Naive thymus-derived CD8-positive, alpha-beta T cell (primary cell): ENCODE data around the gene CEP57. TPM values are rescaled to one million over a fixed set of nuclear protein-coding genes. Genes with fewer than 3 reads are reported as not detected.

Experiments used
- ATAC-seq, 2 donors: fragments of 150-1000 bp; cut with Tn5 transposase in 1 of 2; sonication (Bioruptor Pico), chemical (Tn5 transposase) in 1 of 2; 1 replicate in 1 of 2; 2 replicates in 1 of 2; pipeline ENCODE4 v1.10.0; 2021; ENCODE audit warnings: mild to moderate bottlenecking in 2 of 2, moderate library complexity in 2 of 2
- POLR2A ChIA-PET: fragments of 350-600 bp; sonication (Branson Sonifier 250); formaldehyde crosslinking; loops from one replicate; lab custom pipeline; 2021; ENCODE audit warnings: antibody characterized with exemption; lab: Charles Lee
- DNase-seq, 10 donors: peaks; one replicate each; pipeline versions ENCODE4 v3.0.0 to v3.0.0-alpha.2; 2020 to 2022
- H3K27ac Mint-ChIP-seq, 10 donors: one replicate each; pipeline ENCODE4 v1.8.0; 2020 to 2022; ENCODE audit warnings: mild to moderate bottlenecking in 10 of 10, mixed read lengths in 10 of 10, moderate library complexity in 4 of 10, inconsistent platforms in 1 of 10
- H3K27me3 Mint-ChIP-seq, 5 donors: one replicate each; pipeline ENCODE4 v1.8.0; 2021 to 2022; ENCODE audit warnings: mixed read lengths in 5 of 5
- H3K36me3 Mint-ChIP-seq, 3 donors: one replicate each; pipeline ENCODE4 v1.8.0; 2020 to 2022; ENCODE audit warnings: mixed read lengths in 3 of 3, mild to moderate bottlenecking in 2 of 3, inconsistent platforms in 1 of 3
- H3K4me1 Mint-ChIP-seq, 4 donors: one replicate each; pipeline ENCODE4 v1.8.0; 2021 to 2022; ENCODE audit warnings: mixed read lengths in 4 of 4
- H3K4me3 Mint-ChIP-seq, 10 donors: one replicate each; pipeline ENCODE4 v1.8.0; 2020 to 2022; ENCODE audit warnings: mild to moderate bottlenecking in 10 of 10, mixed read lengths in 10 of 10, moderate library complexity in 6 of 10, inconsistent platforms in 1 of 10
- H3K9me3 Mint-ChIP-seq, 9 donors: one replicate each; pipeline ENCODE4 v1.8.0; 2020 to 2022; ENCODE audit warnings: mixed read lengths in 9 of 9, mild to moderate bottlenecking in 3 of 9, inconsistent platforms in 1 of 9, moderate library complexity in 1 of 9
- polyA plus RNA-seq, 3 donors: library from polyadenylated mRNA; unstranded; fragments of 300-500 nt; fragmentation: Illumina TruSeq; gene quantifications; one replicate each; pipeline ENCODE4 v1.2.3, GENCODE V29; 2021
- total RNA-seq, 8 experiments: library from RNA in 2 of 8; stranded (reverse) in 2 of 8; gene quantifications; one replicate each; pipeline ENCODE4 v1.2.3 and lab custom pipeline; 2021 to 2026

Gene CEP57
- total RNA-seq (10 to 100 TPM; 68.4 to 82.5 TPM), polyA plus RNA-seq (10 to 100 TPM; 53.0 to 64.2 (median 60.8) TPM), total RNA-seq (lab: John Stamatoyannopoulos, UW) (74.9 to 163 (median 104) reads per million in 6 experiments)

GRCh38 chr11:95790123-95790932 lies at the start of gene CEP57:
Gene CEP57, plus strand, starts transcription at chr11:95790498. Its CDS starts 201 bp downstream, at chr11:95790699.
- Mint-ChIP-seq H3K36me3 (peaks cover 0 to 36% (median 8%) of the 10 kb centered on the region in 3 donors), H3K9me3 (no peaks in the 10 kb centered on the region), H3K4me1 (peaks cover 24 to 66% (median 61%) of the 10 kb centered on the region in 4 donors), H3K27ac (peak within 1 kb of the TSS; percentile 99 to 100 (median 100)), H3K27me3 (peaks cover 0 to 4% (median 0%) of the 10 kb centered on the region in 5 donors), H3K4me3 (peak within 1 kb of the TSS; percentile 99 to 100 (median 100))
- DNase-seq (peak in 9 of 10 donors; percentile 74 to 98 (median 93)), ATAC-seq (peak; percentile 60 to 61)
- POLR2A ChIA-PET = interaction anchor here (0.6 to 4.6 kb wide), 20 partner anchors 10 to 866 kb away, joined by 3 to 76 read pairs (median 6); partner anchors contain the start of genes CCDC82, CWC15, ENDOD1 and JRKL

GRCh38 chr11:95750101-95750500 lies 40.2 kb upstream of the CEP57 start:
- Mint-ChIP-seq H3K9me3 (no peaks in the 10 kb centered on the region), H3K27ac (no peak overlapping the region), H3K36me3 (no peaks in the 10 kb centered on the region), H3K4me3 (no peak overlapping the region), H3K4me1 (no peaks in the 10 kb centered on the region), H3K27me3 (peaks cover 0 to 44% (median 9%) of the 10 kb centered on the region in 5 donors)
- DNase-seq (no peak), ATAC-seq (no peak)
- POLR2A ChIA-PET = no interaction called here

GRCh38 chr11:95751515-95751914 lies 38.8 kb upstream of the CEP57 start:
- DNase-seq (no peak), ATAC-seq (no peak)
- Mint-ChIP-seq H3K27me3 (peaks cover 0 to 47% (median 9%) of the 10 kb centered on the region in 5 donors), H3K4me1 (no peaks in the 10 kb centered on the region), H3K9me3 (no peaks in the 10 kb centered on the region), H3K27ac (no peak overlapping the region), H3K36me3 (no peaks in the 10 kb centered on the region), H3K4me3 (no peak overlapping the region)
- POLR2A ChIA-PET = no interaction called here

- ATAC-seq (no peak), DNase-seq (no peak)
- Mint-ChIP-seq H3K27ac (no peak overlapping the region), H3K27me3 (peaks cover 1 to 9% (median 4%) of the 10 kb centered on the region in 5 donors), H3K4me1 (peaks cover 0 to 4% (median 0%) of the 10 kb centered on the region in 4 donors), H3K36me3 (no peaks in the 10 kb centered on the region), H3K4me3 (no peak overlapping the region), H3K9me3 (no peaks in the 10 kb centered on the region)
- POLR2A ChIA-PET = no interaction called here
These were observed 29.4 kb upstream of the CEP57 start for GRCh38 chr11:95760941-95761340.

- DNase-seq = no peak
- Mint-ChIP-seq H3K27me3 (peaks cover 1 to 9% (median 4%) of the 10 kb centered on the region in 5 donors), H3K4me3 (no peak overlapping the region), H3K36me3 (no peaks in the 10 kb centered on the region), H3K27ac (peak overlapping the region in 1 of 10 donors; percentile 15), H3K9me3 (no peaks in the 10 kb centered on the region), H3K4me1 (peaks cover 0 to 5% (median 0%) of the 10 kb centered on the region in 4 donors)
- POLR2A ChIA-PET = no interaction called here
- ATAC-seq = no peak
These were observed 27.8 kb upstream of the CEP57 start for GRCh38 chr11:95762534-95762933.

- Mint-ChIP-seq H3K4me3 (no peak overlapping the region), H3K27me3 (peaks cover 1 to 9% (median 2%) of the 10 kb centered on the region in 5 donors), H3K27ac (no peak overlapping the region), H3K9me3 (no peaks in the 10 kb centered on the region), H3K4me1 (peaks cover 0 to 5% (median under 1%) of the 10 kb centered on the region in 4 donors), H3K36me3 (peaks cover 0 to 6% (median 0%) of the 10 kb centered on the region in 3 donors)
- POLR2A ChIA-PET = interaction anchor here (0.9 to 2.0 kb wide), 4 partner anchors 25 to 611 kb away, joined by 3 to 11 read pairs (median 4); partner anchors contain the start of genes CEP57 and FAM76B
- ATAC-seq (peak; percentile 75 to 90), DNase-seq (peak in 4 of 10 donors; percentile 6 to 69 (median 64))
These were observed 25.9 kb upstream of the CEP57 start for GRCh38 chr11:95764267-95764898.

- no peak overlapping the region for H3K4me3 Mint-ChIP-seq
- POLR2A ChIA-PET = no interaction called here
- peaks cover 0 to 4% (median under 1%) of the 10 kb centered on the region in 4 donors for H3K4me1 Mint-ChIP-seq
- DNase-seq = no peak
- no peak overlapping the region for H3K27ac Mint-ChIP-seq
- peaks cover 0 to 8% (median 0%) of the 10 kb centered on the region in 5 donors for H3K27me3 Mint-ChIP-seq
- H3K9me3 Mint-ChIP-seq = no peaks in the 10 kb centered on the region
- ATAC-seq = no peak
- peaks cover 0 to 19% (median 0%) of the 10 kb centered on the region in 3 donors for H3K36me3 Mint-ChIP-seq
These were observed 23.6 kb upstream of the CEP57 start for GRCh38 chr11:95766701-95767100.

GRCh38 chr11:95767498-95767897 lies 22.8 kb upstream of the CEP57 start:
- Mint-ChIP-seq H3K9me3 (no peaks in the 10 kb centered on the region), H3K4me1 (peaks cover 0 to 4% (median under 1%) of the 10 kb centered on the region in 4 donors), H3K4me3 (no peak overlapping the region), H3K36me3 (peaks cover 0 to 26% (median 0%) of the 10 kb centered on the region in 3 donors), H3K27me3 (peaks cover 0 to under 1% (median 0%) of the 10 kb centered on the region in 5 donors), H3K27ac (peak overlapping the region in 4 of 10 donors; percentile 9 to 58 (median 40))
- POLR2A ChIA-PET = no interaction called here
- ATAC-seq (no peak), DNase-seq (no peak)

- H3K4me3 Mint-ChIP-seq = no peak overlapping the region
- H3K9me3 Mint-ChIP-seq = no peaks in the 10 kb centered on the region
- peak overlapping the region in 4 of 10 donors; percentile 1 to 49 (median 24) for H3K27ac Mint-ChIP-seq
- POLR2A ChIA-PET = interaction anchor here (0.5 kb wide), 1 partner anchor 1633 kb away, joined by 3 read pairs; no protein-coding TSS in a partner anchor
- peaks cover 0 to 33% (median 0%) of the 10 kb centered on the region in 3 donors for H3K36me3 Mint-ChIP-seq
- ATAC-seq (no peak), DNase-seq (no peak)
- peaks cover 0 to 4% (median under 1%) of the 10 kb centered on the region in 4 donors for H3K4me1 Mint-ChIP-seq
- H3K27me3 Mint-ChIP-seq = no peaks in the 10 kb centered on the region
These were observed 21.8 kb upstream of the CEP57 start for GRCh38 chr11:95768521-95768920.

- Mint-ChIP-seq H3K4me1 (peaks cover 2 to 21% (median 9%) of the 10 kb centered on the region in 4 donors), H3K36me3 (peaks cover 0 to 83% (median 13%) of the 10 kb centered on the region in 3 donors), H3K27ac (peak overlapping the region in 2 of 10 donors; percentile 42 to 45), H3K4me3 (no peak overlapping the region), H3K27me3 (no peaks in the 10 kb centered on the region), H3K9me3 (no peaks in the 10 kb centered on the region)
- DNase-seq (no peak), ATAC-seq (no peak)
- POLR2A ChIA-PET = interaction anchor here (0.6 to 1.4 kb wide), 2 partner anchors 13 to 709 kb away, joined by 3 to 4 read pairs; partner anchors contain the start of gene FAM76B
These were observed 13.4 kb upstream of the CEP57 start for GRCh38 chr11:95776859-95777258.

GRCh38 chr11:95778699-95779098 lies 11.6 kb upstream of the CEP57 start:
- H3K4me3 Mint-ChIP-seq = no peak overlapping the region
- no peaks in the 10 kb centered on the region for H3K27me3 Mint-ChIP-seq
- H3K27ac Mint-ChIP-seq = peak overlapping the region in 2 of 10 donors; percentile 55 to 56
- peaks cover 5 to 35% (median 19%) of the 10 kb centered on the region in 4 donors for H3K4me1 Mint-ChIP-seq
- POLR2A ChIA-PET = interaction anchor here (1.5 kb wide), 1 partner anchor 10 kb away, joined by 4 read pairs; the partner anchor contains the start of gene FAM76B
- no peak for ATAC-seq
- H3K36me3 Mint-ChIP-seq = peaks cover 0 to 86% (median 21%) of the 10 kb centered on the region in 3 donors
- H3K9me3 Mint-ChIP-seq = no peaks in the 10 kb centered on the region
- no peak for DNase-seq

GRCh38 chr11:95780544-95780943 lies 9.8 kb upstream of the CEP57 start:
- no peak for DNase-seq
- peaks cover 0 to 83% (median 24%) of the 10 kb centered on the region in 3 donors for H3K36me3 Mint-ChIP-seq
- H3K9me3 Mint-ChIP-seq = no peaks in the 10 kb centered on the region
- H3K27ac Mint-ChIP-seq = peak overlapping the region in 1 of 10 donors; percentile 3
- POLR2A ChIA-PET = interaction anchor here (1.2 kb wide), 1 partner anchor 9 kb away, joined by 6 read pairs; the partner anchor contains the start of gene FAM76B
- peaks cover 8 to 44% (median 32%) of the 10 kb centered on the region in 4 donors for H3K4me1 Mint-ChIP-seq
- no peaks in the 10 kb centered on the region for H3K27me3 Mint-ChIP-seq
- no peak for ATAC-seq
- H3K4me3 Mint-ChIP-seq = no peak overlapping the region
